HG02938 (cell line): ENCODE measurements around the gene SRRM3.
"Not testable (repeated sequence)": the region's sequence is repeated elsewhere in the genome, so short reads cannot be mapped to it uniquely, and the experiment has no call there.

Experiments
- ATAC-seq: cut with Tn5 transposase; IDR thresholded peaks from one replicate; pipeline ENCODE4 v1.9.1; 2021; ENCODE audit warnings: mild to moderate bottlenecking, moderate library complexity; ENCODE audit not compliant: unreplicated experiment

Gene SRRM3

DNA sequence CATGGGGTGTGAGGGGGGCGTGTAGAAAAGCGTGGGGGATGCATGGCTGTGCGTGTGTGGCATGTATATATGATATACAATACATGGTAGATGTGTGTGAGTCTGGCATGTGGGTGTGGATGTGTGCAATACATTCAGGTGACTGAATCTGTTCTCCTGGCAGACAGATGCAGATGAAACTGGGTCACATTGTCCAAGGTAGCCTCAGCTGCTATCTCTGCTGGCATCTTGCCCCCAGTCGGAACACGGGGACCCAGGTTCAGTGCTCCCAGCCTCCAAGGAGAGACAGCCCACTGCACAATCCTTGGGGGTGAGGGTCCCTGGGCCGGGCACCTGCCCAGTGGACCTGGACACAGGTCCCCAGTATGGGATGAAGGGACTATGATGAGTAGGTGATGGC, 12.4 kb upstream of the SRRM3 start:
- no peak for ATAC-seq

DNA sequence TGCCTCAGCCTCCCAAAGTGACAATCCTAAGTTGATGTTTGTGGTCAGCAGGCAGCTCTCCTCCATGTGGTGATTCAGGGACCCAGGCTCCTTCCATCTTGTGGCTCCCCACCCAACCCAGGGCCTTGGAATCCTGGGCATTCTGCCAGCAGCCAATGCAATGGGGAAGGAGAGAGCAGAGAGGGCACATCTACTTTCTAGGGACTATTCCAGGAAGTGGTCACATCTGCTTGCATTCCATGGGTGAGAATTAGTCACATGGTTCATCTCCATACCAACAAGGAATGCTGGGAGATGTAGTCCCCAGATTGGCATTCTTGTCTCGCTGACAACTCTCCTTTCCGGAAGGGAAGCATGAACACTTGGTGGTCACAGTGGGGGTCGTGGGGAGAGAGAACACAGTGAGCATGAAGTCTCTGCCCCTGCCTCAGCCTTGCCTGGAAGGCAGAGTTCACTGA, 9.9 kb upstream of the SRRM3 start:
- ATAC-seq = no peak

GRCh38 chr7:76193466-76193865, 8.2 kb upstream of the SRRM3 start:
- ATAC-seq = no peak

DNA sequence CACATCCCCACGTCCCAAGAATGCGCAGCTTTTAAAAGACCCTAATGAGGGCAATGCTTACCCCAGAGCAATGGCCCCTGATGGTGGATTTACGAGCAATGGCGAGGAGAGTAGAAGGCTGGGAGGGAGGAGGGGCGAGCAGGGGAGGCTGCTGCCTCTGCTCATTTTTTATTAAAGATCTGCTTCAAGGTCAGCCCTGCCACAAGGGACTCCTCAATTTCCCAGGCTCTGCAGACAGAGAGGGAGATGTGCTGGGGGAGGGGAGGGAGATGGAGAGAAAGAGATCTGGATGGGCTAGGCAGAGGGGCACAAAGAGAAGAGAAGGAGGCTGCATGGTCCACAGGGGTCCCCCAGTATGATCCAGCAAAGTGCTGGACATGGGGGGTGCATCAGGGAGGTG, 7.8 kb upstream of the SRRM3 start:
- ATAC-seq = no peak

DNA sequence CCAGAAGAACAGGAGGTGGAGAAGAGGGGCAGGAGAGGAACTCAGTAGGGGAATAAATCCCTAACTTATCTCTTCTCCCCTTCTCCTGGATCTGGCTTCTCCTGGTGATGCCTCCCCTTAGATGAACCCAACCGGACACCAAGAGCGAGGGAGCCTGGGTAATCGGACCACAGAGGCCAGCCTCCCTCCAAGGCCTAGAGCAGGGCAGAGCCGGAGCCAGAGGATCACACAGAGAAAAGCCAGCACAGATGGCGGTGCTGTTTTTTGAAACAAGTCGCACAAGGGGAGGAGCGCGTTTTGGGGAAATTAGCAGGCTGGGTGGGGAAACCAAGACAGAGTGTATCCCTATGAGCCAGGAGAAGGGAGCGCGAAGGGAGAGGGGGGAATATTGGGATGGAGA, 4.9 kb upstream of the SRRM3 start:
- ATAC-seq = no peak

DNA sequence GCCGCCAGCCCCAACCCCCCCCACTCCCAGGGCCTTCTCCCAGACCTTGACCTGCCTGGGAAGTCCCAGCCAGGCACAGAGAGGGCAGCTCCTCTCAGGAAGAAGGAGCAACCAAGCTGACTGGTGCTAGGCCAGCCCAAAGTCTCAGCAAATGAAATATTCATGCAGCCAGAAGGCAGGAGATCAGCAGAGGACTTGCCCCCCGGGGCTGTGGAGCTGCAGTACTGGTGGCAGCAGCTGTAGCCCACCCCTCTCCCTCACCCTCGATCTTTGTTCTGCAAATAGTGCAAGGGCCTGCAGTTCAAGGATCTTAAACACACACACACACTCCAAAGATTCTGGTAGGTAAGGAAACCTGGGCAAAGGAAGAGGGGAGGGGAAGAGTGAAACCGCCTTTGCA, 3.5 kb upstream of the SRRM3 start:
- ATAC-seq = no peak

DNA sequence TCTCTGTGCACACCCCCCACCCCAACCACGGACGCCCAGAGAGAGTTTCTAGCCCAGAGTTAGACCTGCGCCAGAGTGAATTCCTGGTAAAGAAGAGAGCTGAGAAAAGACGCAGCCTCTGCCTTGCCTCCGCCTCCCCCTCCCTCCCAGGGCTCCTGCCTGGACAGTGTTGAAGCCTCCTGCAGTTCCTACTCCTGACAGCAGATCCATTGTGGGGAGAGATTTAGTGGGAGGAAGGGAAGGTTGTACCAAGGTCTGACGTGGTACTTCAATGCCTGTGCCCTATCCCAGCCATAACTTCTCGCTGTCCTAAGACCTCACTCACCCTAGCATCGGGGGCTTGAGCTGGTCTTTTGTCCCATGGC, 952 bp downstream of the SRRM3 start:
- ATAC-seq = no peak

GRCh38 chr7:76204147-76204546, 2.5 kb downstream of the SRRM3 start:
- ATAC-seq = no peak

DNA sequence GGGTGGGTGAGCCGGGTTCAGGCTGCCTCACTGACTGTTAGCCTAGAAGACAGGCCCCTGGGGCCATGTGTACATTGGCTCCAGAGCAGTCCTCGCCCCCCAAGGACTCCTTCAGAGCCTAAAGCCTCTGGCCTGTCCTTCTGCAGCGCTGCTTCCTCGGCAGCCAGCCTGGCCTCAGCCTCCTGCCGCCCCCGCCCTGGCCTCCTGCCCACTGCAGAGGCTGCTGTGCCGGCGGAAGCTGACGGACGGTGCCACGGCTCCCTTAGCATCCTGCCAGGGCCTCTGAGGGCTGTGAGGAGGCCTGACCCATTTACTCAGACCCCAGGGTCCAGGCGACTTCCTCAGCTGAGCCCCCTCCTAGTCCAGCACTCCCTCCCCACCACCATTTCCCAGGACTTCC, 4.9 kb downstream of the SRRM3 start:
- no peak for ATAC-seq

DNA sequence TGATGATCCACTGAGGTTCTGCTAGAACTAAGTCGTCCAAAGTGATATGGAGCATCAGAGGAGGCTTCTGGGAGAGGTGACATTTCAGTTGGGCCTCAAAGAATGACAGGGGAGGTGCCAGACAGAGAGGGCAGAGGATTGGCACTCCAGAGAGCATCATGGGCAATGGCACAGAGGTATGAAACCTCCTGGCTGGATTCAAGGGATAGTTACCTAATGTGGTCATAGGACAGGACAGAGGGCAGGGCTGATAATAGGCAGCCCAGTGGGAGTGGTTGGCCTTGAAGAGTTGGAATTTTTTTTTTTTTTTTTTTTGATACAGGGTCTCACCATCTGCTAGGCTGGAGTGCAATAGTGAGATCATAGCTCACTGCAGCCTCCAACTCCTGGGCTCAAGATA, 7.6 kb downstream of the SRRM3 start:
- ATAC-seq = no peak

DNA sequence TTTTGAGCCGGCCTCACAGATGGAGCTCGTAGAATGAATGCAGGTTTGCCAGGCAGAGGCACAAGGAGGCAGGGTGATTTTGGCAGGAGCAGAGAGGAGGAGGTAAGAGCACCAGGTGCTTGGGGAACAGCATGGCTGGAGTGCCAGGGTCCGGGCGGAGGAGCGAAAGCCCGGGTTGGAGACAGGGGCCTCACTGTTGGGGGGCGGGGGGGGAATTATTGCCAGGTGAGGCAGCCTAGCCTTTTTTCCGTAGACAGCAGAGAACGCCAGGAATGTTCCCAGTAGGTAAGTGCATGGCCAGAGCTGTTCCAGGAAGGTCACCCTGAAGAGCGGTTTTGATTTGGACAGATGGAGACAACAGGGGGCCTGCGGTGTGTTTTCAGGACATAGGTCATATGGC, 9.5 kb downstream of the SRRM3 start:
- no peak for ATAC-seq

DNA sequence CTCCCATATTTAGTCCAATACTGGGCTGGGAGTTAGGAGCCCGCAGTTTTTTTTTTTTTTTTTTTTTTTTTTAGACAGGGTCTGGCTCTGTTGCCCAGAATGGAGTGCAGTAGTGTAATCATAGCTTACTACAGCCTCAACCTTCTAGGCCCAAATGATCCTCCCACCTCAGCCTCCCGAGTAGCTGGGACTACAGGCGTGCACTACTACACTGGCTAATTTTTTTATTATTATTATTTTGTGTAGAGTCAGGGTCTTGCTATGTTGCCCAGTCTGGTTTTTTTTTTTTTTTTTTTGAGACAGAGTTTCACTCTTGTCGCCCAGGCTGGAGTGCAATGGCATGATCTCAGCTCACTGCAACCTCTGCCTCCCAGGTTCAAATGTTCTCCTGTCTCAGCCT, 13.7 kb downstream of the SRRM3 start:
- not testable (repeated sequence) for ATAC-seq

DNA sequence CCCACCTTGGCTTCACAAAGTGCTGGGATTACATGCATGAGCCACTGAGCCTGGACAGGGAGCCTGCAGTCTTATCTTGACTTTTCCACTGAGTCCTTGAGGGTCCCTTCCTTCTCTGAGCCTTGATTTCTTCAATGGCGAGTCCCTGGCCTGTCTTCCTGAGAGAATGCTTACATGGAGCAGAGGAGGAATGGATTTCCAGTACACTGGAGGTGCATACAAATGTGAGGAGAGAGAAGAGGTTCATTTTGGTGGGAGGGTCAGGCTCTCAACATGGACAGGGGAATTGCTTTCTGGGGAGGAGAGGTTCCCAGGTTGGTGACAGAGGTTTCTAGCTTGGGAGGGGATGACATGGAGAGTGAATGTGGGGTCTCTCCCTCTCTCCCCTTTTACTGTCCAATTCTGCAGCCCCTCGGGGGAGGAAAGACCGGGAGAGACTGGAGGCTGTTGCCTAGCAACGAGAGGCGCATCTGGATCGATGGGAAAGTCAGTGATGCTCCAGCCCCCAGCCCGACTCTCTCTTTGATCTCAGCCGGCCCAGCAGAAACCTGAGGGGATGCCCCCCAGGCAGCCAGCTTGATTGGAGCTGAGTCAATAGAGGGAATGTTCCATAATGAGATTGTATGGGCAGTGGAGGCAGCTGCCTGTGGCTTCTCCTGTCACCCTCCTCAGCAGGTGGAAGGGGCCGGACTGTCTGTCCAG, 14.8 kb downstream of the SRRM3 start:
- ATAC-seq = no peak

- ATAC-seq = no peak
Observed at GRCh38 chr7:76217942-76218566, 16.4 kb downstream of the SRRM3 start.

DNA sequence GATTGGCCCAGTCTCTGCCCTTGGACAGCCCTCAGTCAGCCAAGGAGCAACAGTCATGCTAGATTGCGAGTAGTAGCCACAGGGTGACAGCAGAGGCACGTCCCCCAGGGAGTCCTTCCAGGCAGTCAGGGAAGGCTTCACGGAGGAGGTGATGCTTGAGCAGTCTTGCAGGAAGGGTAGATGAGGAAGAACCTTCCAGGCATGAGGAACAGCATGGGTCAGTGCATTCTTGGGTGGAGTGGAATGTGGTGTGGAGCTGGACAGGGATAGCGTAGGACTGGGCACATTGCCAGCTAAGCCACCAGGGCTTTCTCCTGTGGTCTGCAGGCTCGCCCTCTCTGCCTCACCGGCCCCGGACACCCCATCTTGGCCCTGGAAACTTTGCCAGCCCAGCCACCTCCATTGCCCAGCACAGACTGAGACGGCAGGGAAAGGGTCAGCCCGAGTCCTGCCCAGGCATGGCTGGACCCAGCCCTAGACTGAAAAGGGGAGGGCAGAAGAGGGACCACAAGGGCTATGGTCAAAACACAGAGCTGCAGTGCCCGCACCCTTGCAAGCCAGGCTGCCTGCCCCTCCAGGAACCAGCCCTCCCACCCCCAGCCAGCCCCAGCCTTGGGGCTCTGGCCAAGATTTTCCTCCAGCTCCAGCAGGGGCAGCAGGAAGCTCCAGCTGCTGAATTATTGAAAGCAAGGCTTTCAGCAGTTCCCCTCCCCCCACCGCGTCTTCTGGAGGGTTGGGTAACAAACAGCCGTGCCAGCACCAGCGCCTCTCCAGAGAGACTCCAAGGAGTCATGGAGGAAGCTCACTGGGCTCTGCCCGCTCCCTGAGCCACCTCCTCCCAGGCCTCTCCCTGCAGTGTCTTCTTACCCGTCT, 18.7 kb downstream of the SRRM3 start:
- ATAC-seq = no peak

GRCh38 chr7:76222333-76222732, 20.6 kb downstream of the SRRM3 start:
- no peak for ATAC-seq

DNA sequence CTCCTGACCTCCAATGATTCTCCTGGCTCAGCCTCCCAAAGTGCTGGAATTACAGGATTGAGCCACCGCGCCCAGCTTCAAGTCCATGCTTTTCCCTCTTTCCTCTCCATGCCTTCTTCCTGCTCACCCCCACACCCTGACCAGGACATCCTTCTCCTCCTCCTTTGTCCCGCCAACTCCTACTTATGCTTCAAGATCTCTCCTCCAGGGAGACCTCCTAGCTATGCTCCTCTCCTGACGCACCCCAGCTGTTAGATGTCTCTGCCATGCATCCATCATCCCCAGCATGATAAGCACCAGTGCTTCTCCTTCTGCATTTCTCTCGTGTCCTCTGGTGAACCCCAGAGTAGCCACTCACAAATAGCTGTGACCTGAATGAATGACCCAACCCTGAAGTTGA, 21.1 kb downstream of the SRRM3 start:
- ATAC-seq = no peak

DNA sequence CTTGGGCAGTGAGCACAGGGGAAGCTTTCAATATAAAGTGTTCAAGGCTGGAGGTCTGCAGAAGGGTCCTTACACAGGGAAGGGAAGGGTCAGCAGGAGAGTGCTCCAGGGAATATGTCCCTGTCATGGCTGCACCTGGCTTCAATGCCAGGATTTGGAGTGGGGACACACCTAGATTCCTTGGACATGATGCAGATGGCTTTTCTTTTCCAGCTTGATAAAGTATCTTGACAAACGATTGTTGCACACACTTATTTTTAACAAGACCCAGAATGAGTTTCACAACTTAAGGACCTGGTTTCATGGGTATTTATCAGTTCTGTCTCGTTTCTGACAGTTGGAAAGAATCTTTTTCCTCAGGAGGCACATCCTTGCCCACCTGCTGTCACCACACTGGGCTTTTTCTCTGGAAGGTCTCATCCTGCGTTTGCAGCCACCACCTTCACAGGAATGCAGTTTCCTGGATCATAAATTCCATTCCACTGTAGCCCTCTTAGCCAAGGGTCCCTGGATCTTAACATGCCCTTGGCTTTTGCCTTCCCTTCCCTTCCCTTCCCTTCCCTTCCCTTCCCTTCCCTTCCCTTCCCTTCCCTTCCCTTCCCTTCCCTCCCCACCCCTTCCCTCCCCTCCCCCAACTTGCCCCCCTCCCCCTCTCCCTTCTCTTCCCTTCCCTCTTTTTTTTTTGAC, 21.7 kb downstream of the SRRM3 start:
- no peak for ATAC-seq

DNA sequence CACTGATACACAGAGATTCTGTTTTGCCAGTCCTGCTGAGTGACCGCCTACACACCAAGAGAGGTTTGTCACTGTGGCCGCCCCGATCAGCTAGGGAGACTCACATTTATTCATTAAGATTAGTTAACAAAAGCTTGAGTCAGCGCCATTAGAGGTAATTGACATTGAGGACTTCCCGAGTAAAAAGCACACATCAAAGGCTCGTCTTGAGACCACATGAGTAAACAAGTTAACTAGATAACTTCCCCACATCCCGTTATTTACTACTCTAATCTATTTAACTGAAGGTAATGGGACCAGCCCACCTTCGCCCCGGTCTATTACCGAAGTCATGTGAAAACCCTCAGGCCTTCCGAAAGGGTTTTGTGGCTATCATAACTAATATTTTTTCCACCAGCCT, 23.0 kb downstream of the SRRM3 start:
- no peak for ATAC-seq

DNA sequence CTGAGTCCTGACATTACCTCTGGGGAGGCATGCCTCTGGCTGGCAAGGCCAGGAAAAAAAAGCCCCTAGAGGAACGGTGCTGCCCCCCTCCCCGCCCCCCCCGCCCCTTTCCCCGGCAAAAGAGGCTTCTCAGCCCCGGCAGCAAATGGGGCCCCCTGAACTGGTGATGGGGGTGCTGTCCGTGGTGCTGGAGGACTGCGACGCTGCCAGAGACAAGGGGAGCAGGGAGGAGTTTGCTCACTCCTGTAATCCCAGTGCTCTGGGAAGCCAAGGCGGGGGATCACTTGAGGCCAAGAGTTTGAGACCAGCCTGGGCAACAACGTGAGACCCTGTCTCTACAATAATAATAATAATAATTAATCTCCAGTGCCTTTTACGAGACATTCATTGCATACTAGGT, 23.7 kb downstream of the SRRM3 start:
- ATAC-seq = no peak

- ATAC-seq = no peak
Observed at GRCh38 chr7:76225951-76226350, 24.3 kb downstream of the SRRM3 start.
